Measurements from ENCODE around the gene FOXD2. TPM values are rescaled to one million over a fixed set of nuclear protein-coding genes. Genes with fewer than 3 reads are reported as not detected.

The FOXD2 gene
- polyA plus RNA-seq (ENCODE audit: insufficient read depth in 1 of 5, insufficient read length in 5 of 5, low replicate concordance in 1 of 5), result under 1 TPM; 0.26 to 0.42 (median 0.35) TPM
- long read RNA-seq, donor 1, full-length matches to known transcripts, result 6 of 6 reads
- long read RNA-seq, donor 1, partial matches to known transcripts, result 0 of 6 reads
- long read RNA-seq, donor 1, other reads (novel, unspliced or antisense), result 0 of 6 reads
- long read RNA-seq, donor 2, result 0 reads
- long read RNA-seq, donor 3, full-length matches to known transcripts, result 2 of 2 reads
- long read RNA-seq, donor 3, partial matches to known transcripts, result 0 of 2 reads
- long read RNA-seq, donor 3, other reads (novel, unspliced or antisense), result 0 of 2 reads
- long read RNA-seq, donor 4, full-length matches to known transcripts, result 1 of 1 reads
- long read RNA-seq, donor 4, partial matches to known transcripts, result 0 of 1 reads
- long read RNA-seq, donor 4, other reads (novel, unspliced or antisense), result 0 of 1 reads
- long read RNA-seq, donor 5, result 0 reads
- long read RNA-seq, donor 6, full-length matches to known transcripts, result 1 of 1 reads
- long read RNA-seq, donor 6, partial matches to known transcripts, result 0 of 1 reads
- long read RNA-seq, donor 6, other reads (novel, unspliced or antisense), result 0 of 1 reads
- long read RNA-seq, donor 7, full-length matches to known transcripts, result 1 of 1 reads
- long read RNA-seq, donor 7, partial matches to known transcripts, result 0 of 1 reads
- long read RNA-seq, donor 7, other reads (novel, unspliced or antisense), result 0 of 1 reads
- long read RNA-seq, donor 8, full-length matches to known transcripts, result 1 of 1 reads
- long read RNA-seq, donor 8, partial matches to known transcripts, result 0 of 1 reads
- long read RNA-seq, donor 8, other reads (novel, unspliced or antisense), result 0 of 1 reads

GRCh38 chr1:47437447-47438164 is at the start of gene FOXD2:
FOXD2 (plus strand) TSS chr1:47438044; CDS start chr1:47438136, 92 bp downstream.
- peak; percentile 86 to 90 for DNase-seq

DNA sequence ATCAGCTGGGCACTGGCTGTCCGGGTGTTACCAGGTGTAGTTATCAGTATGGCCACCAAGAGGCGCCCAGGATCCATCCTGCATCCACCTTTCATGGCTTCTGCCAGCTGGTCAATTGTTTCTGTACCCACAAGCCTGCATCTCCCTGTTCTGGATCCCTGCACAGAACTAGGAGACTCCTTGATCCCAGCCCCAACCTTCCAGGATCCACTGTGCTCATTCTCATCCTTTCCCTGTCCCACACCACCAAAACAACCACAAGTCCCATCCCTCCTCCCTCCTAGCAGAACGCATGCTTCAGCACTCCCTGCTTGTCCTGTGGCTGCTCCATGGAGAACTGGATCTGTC is 49.0 kb upstream of the FOXD2 start:
- DNase-seq, result peak; percentile 29 to 51

DNA sequence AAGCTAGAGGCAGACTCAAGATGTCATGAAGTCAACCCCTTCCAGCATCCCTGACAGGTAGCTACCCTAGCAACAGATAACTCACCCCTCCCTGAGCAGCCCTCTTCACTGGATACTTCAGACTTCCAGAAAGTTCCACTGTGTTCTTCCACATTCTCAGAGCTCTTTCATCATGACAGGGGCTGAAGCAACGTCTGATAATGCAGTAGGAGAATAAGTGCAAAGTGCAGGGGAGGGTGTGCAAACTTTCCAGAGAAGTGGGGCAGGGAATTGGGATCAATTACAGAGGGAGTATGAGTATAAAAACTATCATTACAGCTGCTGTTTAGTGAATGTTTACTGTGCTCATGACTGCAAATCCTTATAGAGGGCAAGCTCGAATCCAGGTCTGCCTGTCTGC is 48.1 kb upstream of the FOXD2 start:
- no peak for DNase-seq

DNA sequence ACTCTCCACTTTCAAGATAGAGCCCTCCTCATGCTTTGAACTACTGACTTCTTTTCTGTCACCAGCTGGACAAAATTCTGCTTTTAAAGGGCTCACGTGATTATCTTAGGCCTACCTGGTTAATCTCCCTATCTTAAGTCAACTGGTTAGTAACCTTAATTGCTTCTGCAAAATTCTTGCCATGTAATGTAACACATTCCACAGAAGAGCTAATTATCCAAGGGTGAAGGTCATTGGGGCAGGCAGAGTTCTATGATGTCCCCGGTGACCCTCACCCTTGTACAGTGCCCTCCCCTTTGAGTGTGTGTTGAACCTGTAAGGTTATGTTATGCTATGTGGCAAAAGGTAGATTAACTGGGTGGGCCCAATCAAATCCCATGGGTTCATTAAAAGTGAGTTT is 47.0 kb upstream of the FOXD2 start:
- no peak for DNase-seq

- DNase-seq, result no peak
These were observed 44.7 kb upstream of the FOXD2 start for GRCh38 chr1:47393141-47393540.

DNA sequence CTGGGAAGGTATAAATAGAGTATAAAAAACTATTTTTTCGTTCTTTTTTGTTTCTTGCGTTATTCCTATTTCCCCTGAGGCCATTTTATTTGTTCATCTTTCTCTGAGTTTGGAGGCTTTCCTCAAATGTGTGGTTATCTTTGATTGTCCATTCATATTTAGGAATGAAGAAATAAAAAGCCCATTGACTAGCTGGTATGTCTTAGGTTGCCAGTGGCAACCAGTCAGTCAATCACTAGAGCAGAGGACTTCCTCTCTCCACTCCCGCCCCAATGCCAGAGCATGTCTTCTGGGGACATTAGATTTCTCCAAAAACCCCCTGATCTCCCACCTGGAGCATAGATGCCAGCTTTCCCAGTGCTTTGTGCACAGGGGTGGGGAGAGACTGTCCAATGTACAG is 42.4 kb upstream of the FOXD2 start:
- no peak for DNase-seq

GRCh38 chr1:47396671-47397196 is 41.1 kb upstream of the FOXD2 start:
- no peak for DNase-seq

GRCh38 chr1:47399138-47399845 is 38.6 kb upstream of the FOXD2 start:
- no peak for DNase-seq

DNA sequence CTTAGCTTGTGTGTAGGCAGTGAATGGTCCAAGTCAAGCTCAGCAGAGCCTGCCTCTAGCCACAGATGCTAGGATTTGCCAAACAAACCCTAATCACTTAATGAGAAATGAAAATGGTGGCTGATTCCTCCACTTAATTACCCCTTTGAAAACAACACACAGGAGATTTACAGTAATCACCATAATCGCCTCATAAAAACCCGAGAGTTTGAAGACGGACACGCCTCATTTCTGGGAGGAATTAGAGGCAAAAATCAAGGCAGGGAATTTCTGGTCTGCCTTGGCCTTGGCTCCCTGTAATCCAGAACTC is 38.0 kb upstream of the FOXD2 start:
- DNase-seq, result no peak

DNA sequence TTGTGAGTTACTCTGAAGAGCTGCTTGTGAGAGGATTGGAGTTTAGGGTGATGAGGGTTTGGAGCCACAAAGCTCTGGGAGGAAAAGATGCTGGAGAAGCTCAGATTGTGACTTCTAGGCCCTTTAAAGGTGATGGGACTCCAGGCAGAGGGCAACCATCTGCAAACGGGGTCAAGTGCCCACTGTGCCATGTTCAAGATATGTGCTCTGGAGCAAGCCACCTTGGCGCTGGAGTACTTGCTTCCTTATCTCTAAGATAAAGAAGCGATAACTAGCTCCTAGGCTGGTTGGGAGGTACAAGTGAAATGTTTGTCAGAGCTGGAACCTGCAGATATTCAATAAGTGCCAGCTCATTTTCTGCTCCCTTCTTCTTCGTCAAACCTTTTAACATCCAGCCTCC is 36.1 kb upstream of the FOXD2 start:
- no peak for DNase-seq

GRCh38 chr1:47402591-47402990 is 35.3 kb upstream of the FOXD2 start:
- no peak for DNase-seq

GRCh38 chr1:47403321-47403910 is 34.4 kb upstream of the FOXD2 start:
- no peak for DNase-seq

DNA sequence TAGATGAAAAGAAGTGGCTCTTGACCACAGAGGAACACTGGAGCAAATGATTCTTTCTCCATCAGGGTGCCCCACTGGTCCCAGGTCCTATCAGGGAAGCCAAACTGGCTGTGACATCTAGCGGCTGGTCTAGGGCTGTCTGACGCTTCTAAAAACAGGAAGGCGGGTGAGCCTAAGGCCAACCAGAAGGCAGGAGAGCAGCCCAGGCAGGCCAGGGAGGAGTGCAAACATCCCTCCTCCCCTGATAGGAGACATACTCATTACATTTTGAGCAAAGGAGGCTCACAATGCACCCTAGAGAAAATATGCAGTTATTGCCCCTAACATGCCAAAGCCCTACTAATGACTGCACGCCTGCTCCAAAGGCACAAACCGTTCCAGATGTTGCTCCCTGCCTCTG is 32.1 kb upstream of the FOXD2 start:
- peak; percentile 46 to 49 for DNase-seq

DNA sequence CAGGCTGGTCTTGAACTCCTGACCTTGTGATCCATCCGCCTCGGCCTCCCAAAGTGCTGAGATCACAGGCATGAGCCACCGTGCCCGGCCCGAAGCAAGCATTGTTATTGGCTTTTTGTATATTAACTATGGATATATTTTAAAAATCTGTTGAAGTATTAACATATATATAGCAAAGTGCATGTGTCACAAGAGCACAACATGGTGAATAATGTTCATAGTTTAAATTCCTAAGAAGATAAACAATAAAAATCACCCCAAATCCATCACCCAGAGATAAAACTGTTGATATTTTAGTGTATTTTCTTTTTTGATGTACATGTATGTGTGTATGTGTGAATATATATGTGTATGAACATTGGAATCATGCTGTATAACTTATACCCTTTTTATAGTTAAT is 30.9 kb upstream of the FOXD2 start:
- no peak for DNase-seq

GRCh38 chr1:47407481-47407880 is 30.4 kb upstream of the FOXD2 start:
- DNase-seq, result no peak

- no peak for DNase-seq
These were observed 28.4 kb upstream of the FOXD2 start for GRCh38 chr1:47409311-47410067.

- no peak for DNase-seq
These were observed 27.8 kb upstream of the FOXD2 start for GRCh38 chr1:47410068-47410455.

- no peak for DNase-seq
These were observed 26.4 kb upstream of the FOXD2 start for GRCh38 chr1:47411436-47411835.

DNA sequence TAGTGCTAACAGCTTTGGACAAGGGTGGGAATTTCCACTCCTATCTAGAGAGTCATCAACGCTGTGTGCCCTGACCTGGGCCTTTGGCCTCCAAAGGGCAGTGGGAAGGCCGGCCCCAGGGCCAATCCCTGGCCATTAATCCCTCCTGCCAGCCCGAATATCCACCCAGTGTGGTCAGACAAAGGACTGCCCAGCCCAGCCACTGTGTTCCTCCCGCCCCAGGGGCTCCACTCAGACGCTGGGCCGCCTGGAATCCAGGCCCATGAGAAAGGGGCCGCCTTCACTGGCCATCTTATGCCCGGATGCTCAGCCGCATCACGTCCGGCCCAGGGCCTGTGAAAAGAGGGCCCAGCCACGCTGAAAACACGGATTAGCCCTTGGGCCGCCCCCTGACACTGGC is 25.4 kb upstream of the FOXD2 start:
- DNase-seq, result no peak

DNA sequence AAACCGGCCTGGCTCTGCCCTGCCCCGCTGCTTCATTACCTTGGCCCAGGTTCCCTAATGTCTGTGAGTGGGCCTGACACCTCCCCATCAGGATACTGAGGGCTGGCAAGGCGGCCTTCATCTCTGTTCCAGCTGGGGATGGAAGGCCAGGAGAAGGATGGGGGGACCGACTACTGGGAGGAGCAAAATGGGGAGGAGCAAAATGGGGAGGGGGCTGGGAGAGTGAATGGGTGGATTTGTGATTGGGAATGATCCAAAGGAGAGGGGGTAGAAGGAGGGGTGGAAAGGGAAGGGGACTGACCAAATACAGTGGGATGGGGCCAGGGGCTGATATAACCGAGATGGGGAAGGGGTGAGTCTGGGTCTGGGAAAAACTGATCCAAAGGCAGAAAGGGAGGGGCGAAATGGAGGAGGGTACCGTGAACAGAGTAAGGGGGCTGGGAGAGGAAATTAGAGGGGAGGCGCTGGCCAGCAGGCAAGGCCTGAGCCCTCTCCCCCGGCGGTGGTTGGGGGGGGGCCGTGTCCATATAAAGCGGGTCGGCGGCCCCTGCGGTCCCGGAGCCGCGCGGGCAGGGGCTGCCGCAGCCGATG is 22.0 kb upstream of the FOXD2 start, which contains the start of gene FOXE3:
Gene FOXE3 (plus strand): TSS at position 558 of the 591 bp plus-strand sequence. CDS start 31 bp downstream, at position 589.
- no peak for DNase-seq

All from right lung (tissue), 10 donors.